T-helper 1 cell treated with Interleukin-12 subunit alpha and Interleukin-12 subunit beta and Interleukin-4 antibody, amounts not matched to agents 30 ng/mL and 1 ng/mL, for 36 hours (primary cell): ENCODE data around the gene ARFGAP2. TPM values are rescaled to one million over a fixed set of nuclear protein-coding genes. Genes with fewer than 3 reads are reported as not detected.

ENCODE experiments used
- intact Hi-C: fragments of 100-400 bp; cut with micrococcal nuclease; formaldehyde crosslinking; loops from one replicate; pipeline ENCODE4 v1.15.1; 2024
- total RNA-seq: library from RNA; stranded (reverse); gene quantifications from 2 replicates; pipeline ENCODE4 v1.2.3, GENCODE V29; 2022

ARFGAP2 gene
- total RNA-seq, 1 donor from 2014 or later: 115 TPM

DNA sequence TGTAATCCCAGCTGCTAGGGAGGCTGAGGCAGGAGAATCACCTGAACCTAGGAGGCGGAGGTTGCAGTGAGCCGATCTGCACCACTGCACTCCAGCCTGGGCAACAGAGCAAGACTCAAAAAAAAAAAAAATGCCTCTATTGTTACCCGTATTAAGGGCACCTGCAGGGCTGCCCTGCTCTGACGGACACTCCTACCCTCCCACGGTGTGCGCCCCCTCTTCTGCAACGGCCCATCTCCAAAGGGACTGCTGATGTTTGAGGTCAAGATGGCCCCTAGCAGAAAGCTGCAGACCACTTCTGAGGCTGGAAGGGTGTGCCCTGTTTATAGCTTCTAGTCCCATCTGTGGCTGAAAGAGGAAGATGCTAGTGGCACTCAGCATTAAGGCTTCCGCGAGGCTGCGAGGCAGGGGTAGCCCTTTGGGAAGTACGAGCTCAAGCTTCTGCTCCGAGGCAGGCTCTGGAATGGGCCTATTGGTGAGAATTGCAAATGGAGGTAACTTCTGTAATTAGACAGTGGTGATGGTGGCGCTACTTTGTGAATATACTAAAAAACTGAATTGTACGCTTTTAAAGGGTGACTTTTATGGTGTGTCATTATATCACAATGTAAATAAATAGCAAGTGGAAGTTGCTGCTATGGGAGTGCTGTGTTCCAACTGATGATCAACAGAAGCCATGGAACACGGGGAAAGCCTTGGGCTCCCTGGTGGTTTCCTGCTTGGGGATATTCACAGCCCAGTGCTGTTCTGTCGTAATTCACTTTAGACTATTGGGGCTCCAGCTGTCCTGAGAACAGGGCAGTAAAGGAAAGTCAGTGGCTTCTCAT, 24.3 kb downstream of the ARFGAP2 start:
- intact Hi-C loops: no loop called here

DNA sequence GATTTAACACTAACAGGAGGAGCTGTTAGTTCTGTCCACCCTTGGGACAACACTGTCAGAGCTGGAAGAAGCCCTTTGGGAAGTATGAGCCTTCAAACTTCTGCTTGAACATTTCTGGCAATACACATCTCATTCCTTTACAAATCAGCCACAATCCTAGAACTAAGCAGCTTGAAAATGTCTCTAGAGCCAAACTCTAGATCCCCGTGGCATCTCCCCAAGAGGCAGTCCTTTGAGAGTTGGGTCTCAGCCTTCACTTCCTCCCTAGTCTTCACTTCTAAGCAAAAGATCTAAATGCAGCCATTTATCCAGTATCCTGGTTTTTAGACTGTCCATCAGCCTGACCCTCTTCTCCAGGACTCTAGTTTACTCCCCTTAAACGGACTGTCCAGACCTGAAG, 26.9 kb downstream of the ARFGAP2 start:
- intact Hi-C loops: no loop called here

DNA sequence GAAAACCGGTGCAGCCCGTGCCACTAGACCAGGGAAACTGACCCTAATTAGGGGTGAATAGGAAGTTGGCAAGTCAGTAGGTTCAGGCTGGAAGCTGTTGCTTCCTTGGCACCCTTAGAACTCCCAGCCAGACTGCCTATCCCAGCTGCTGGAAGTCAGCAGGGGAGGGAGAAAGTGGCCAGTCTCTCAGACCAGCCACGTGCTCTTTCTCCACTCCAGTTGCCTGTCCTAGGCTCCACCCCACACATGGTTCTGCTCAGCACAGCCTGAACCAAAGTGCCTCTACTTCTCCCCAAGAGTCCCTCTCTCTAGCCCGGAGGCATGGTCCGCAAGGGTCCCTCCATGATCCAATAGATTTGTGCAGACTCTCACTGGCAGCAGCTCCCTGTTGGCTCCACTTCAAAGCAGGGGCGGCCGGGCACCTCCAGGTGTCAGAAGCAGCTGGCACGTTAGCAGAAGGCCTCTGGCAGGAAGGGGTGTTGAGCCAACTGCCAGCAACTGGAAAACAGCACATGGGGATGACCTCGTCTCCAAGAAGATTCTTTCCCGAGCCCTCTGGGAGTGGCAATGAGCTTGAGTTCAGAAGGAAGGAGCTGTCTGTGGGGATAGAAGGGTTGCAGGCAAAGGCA, 27.7 kb downstream of the ARFGAP2 start:
- intact Hi-C loops: no loop called here

GRCh38 chr11:47148270-47148669, 28.4 kb downstream of the ARFGAP2 start:
- intact Hi-C loops: no loop called here

- intact Hi-C loops: no loop called here
These were observed 29.0 kb downstream of the ARFGAP2 start for GRCh38 chr11:47147681-47148080.

DNA sequence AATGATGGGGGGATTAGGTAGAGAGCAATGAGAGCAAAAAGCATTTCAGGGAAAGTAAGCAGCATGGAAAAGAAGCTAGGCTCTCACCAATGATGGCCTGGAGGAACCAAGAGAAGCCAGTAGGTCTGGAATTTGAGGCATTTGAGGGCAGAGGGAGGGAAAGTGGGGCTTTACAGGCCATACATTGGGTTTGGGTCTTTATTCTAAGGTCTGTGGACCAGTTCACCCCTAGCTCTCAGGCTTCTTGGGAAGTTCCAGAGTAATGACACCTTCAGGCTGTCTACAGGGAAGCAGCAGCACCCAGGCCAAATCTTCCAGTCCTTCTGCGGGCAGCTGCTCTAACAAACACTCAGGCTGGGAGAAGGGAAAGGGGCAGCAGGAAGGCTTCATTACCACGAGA, 29.4 kb downstream of the ARFGAP2 start:
- intact Hi-C loops: no loop called here

- intact Hi-C loops: no loop called here
These were observed 32.1 kb downstream of the ARFGAP2 start for GRCh38 chr11:47144541-47144940.

DNA sequence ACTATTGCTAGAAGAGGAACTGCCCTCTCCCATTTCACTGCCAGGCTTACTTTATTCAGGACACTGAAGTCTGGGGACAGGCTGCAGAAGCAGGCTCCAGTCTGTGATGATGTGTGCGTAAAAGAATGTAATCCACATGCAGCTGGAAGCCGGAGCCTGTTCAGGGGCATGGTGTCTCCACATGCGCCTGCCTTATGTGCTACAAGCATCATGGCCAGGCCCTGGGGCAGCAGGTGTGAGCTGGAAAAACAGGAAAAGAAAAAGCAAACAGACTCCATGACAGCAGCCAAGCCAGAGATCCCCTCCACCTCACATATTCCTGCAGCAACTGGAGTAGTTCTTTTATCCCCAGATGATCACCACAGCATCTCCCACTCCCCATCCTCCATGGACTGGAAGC, 33.4 kb downstream of the ARFGAP2 start:
- intact Hi-C loops: no loop called here

DNA sequence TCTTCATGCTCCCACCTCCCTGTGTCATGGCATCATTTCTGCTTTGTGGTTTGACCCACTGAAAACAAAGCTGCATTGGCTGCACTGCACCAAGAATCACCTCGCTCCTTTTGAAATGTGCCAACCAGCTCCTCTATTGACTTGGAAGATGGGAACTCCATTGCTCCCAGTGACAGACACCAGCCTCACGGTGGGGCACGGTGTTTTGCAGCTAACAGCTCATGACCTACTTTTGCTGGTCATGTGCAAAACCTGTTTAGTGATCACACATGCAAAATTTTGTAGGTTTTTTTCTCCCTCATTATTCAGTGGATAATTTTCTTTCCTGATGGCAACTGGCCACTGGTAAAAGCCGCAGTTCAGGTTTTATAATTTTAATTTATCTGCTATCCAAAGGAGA, 36.8 kb downstream of the ARFGAP2 start:
- intact Hi-C loops: no loop called here

GRCh38 chr11:47137476-47137875, 39.2 kb downstream of the ARFGAP2 start:
- intact Hi-C loops: no loop called here

- intact Hi-C loops: no loop called here
These were observed 39.8 kb downstream of the ARFGAP2 start for GRCh38 chr11:47136921-47137320.

- intact Hi-C loops: no loop called here
These were observed 40.4 kb downstream of the ARFGAP2 start for GRCh38 chr11:47136327-47136726.

DNA sequence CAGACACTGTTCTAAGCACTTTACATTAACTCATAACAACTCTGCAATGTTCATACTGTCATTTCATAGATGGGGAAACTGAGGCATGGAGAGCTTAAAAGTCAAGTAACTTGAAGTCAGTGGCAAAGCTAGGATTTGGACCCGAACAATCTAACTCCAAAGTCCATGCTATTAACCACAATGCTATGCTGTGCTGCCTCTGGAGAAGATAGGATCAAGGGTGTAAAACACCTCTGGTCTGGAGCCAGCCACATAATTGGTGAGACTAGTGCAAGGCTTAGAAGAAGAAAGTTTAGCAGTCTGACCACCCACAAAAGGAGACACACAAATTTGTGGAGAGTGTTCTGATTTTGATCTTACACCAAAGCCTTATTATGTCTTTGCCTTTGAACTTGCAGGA, 43.7 kb downstream of the ARFGAP2 start:
- intact Hi-C loops: no loop called here

DNA sequence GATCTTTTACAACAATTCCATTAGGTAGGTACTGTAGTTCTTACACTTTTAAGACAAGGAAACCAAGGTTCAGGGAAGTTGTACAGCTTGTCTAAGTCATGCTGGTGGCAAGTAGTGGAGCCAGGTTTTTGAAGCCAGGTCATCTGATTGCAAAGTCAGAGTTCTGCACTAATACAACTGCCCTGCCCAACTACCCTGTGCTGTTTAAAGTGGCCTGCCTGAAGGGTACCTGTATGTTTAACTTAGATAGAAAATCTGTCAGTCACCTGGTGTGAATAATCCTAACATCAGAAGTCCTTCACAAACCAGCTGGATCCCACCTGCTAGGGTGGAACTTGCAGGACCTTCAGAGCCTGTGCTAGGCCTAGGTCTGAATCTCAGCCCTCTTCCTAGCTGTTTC, 44.2 kb downstream of the ARFGAP2 start:
- intact Hi-C loops: no loop called here

GRCh38 chr11:47131136-47131535, 45.5 kb downstream of the ARFGAP2 start:
- intact Hi-C loops: no loop called here

DNA sequence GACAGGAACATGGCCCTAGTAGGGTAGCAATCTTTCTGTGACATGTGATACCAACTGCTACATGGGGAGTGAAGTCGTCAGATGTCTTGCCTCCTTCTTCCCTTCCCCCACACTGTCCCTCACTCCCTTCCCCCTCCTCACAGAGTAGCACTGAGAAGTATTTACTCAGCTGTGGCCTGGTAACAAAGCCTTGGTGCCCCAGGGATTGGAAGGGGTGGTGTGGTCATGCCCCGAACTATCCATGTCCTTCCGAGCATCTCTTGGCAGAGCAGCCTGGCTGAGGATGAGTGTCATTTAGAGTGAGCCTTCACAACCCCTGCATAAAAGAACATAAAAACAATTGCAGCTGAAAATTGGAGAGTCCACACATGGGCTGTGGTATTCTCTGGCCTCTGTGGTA, 46.1 kb downstream of the ARFGAP2 start:
- intact Hi-C loops: no loop called here

DNA sequence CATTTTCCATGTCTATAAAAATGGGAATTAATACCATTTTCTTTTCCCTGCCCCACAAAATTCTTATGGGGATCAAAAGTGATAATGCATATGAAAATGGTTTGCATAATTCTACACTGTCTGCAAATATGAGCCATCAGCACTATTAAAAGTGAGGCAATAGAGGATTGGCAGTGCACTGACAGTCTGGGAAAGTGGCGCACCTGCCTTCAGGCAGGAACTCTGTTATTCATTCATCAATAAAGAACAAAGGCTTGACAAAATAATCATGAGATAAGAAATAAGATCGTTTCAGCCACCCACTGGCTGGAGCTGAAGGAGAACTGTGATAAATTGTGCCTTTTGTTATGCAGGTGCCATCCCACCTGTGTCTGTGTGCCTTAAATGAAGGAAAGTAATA, 49.5 kb downstream of the ARFGAP2 start:
- intact Hi-C loops: no loop called here

- intact Hi-C loops: no loop called here
These were observed 51.6 kb downstream of the ARFGAP2 start for GRCh38 chr11:47125083-47125482.

GRCh38 chr11:47124675-47125074, 52.0 kb downstream of the ARFGAP2 start:
- intact Hi-C loops: no loop called here

GRCh38 chr11:47123094-47123493, 53.6 kb downstream of the ARFGAP2 start:
- intact Hi-C loops: no loop called here

GRCh38 chr11:47121731-47122130, 54.9 kb downstream of the ARFGAP2 start:
- intact Hi-C loops: no loop called here

- intact Hi-C loops: no loop called here
These were observed 55.6 kb downstream of the ARFGAP2 start for GRCh38 chr11:47121056-47121455.
